Esophagus squamous epithelium (tissue), 5 donors: ENCODE measurements around the gene FOXO4. TPM values are rescaled to one million over a fixed set of nuclear protein-coding genes. Genes with fewer than 3 reads are reported as not detected.

Experiments
- DNase-seq: peaks from one replicate; lab custom pipeline; 2025; lab: John Stamatoyannopoulos, UW
- H3K27ac ChIP-seq, 4 donors: fragments of 200-600 bp; sonication (generic); one replicate each; pipeline ENCODE4 v1.5.1; 2016 to 2019; ENCODE audit warnings: mild to moderate bottlenecking in 1 of 4
- H3K27me3 ChIP-seq, 4 donors: fragments of 200-600 bp; sonication (generic); 1 replicate in 3 of 4; 2 replicates in 1 of 4; pipeline versions ENCODE4 v1.5.1 to v1.6.0; 2017 to 2021; ENCODE audit warnings: antibody characterized with exemption in 1 of 4
- H3K36me3 ChIP-seq, 3 donors: fragments of 200-600 bp; sonication (generic); one replicate each; pipeline ENCODE4 v1.5.1; 2016 to 2019
- H3K4me1 ChIP-seq, 3 donors: fragments of 200-600 bp; sonication (generic); one replicate each; pipeline ENCODE4 v1.5.1; 2017 to 2019
- H3K4me3 ChIP-seq, 4 donors: fragments of 200-600 bp; sonication (generic); 1 replicate in 3 of 4; 2 replicates in 1 of 4; pipeline ENCODE4 v1.5.1; 2016 to 2019; ENCODE audit warnings: mild to moderate bottlenecking in 2 of 4, moderate library complexity in 1 of 4
- H3K9me3 ChIP-seq, 3 donors: fragments of 200-600 bp; sonication (generic); one replicate each; pipeline ENCODE4 v1.5.1; 2016 to 2019
- POLR2A ChIP-seq, 4 donors: fragments of 450-650 bp; IDR thresholded peaks; one replicate each; pipeline ENCODE4 v1.6.1; 2017; ENCODE audit warnings: antibody characterized with exemption in 4 of 4, mild to moderate bottlenecking in 4 of 4, moderate library complexity in 3 of 4
- WGBS, 2 donors: methylation state at CpG; one replicate each; pipeline ENCODE4 v1.1.5; 2018; 5-methylcytosine and 5-hydroxymethylcytosine counted together
- intact Hi-C: fragments of 100-400 bp; cut with DNase I; formaldehyde crosslinking; loops from one replicate; pipeline ENCODE4 v1.15.0; 2022
- total RNA-seq, 4 donors: library from RNA; depleted of rRNA; stranded (reverse); fragments of >200 nt; gene quantifications; one replicate each; pipeline ENCODE4 v1.1.0, GENCODE V29; 2016
- TF ChIP-seq, protein P1 (sequence below), 6 experiments: fragments of 450-650 bp in 4 of 6; fragments of 200-600 bp in 2 of 6; sonication (generic) in 2 of 6; IDR thresholded peaks; one replicate each; pipeline ENCODE4 v1.5.1; 2016 to 2019; ENCODE audit warnings: antibody characterized with exemption in 6 of 6, mild to moderate bottlenecking in 4 of 6, moderate library complexity in 4 of 6
- donor health status: DM: yes; HTN: yes; CAD: no.

The FOXO4 gene
- total RNA-seq, 4 donors from 2014 or later: 4.8 to 17.7 (median 13.2) TPM

DNA sequence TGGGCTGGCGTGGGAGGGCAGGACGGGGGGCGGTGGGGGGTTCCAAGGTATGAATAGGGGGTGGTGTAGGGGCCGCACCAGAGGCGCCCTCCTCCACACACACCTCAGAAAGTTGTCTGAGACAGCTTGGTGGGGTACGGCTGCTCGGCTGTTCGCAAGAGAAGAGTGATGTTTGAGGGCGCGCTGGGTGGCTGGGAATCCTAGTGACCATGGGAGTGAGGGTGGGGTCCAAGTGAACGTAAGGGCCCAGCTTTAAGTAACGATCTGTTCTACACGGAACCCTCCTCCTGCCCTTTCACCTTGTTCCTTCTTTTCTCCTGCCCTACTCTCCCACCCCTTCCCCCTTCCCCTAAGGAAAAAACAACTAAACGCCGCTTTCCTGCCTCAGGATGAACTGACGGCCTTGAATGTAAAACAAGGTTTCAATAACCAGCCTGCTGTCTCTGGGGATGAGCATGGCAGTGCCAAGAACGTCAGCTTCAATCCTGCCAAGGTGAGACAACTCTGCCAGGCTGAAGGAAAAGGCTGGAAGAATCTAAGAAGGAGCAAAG lies 23.4 kb downstream of the FOXO4 start:
- Histone ChIP-seq H3K4me1 (peaks cover 0 to 19% (median 4%) of the 10 kb centered on the region in 3 donors), H3K4me3 (peak overlapping the region; percentile 55 to 77 (median 70)), H3K9me3 (no peaks in the 10 kb centered on the region), H3K36me3 (peaks cover 0 to 37% (median 2%) of the 10 kb centered on the region in 3 donors), H3K27me3 (no peaks in the 10 kb centered on the region), H3K27ac (peak overlapping the region; percentile 83 to 94 (median 88))
- DNase-seq: no peak
- WGBS, 2 donors: 0 to 35% methylated on average over 5 to 13 of the region's 17 CpGs
- TF ChIP-seq POLR2A (IDR thresholded peaks at IDR 0.05): no peak
- TF ChIP-seq, protein P1, sequence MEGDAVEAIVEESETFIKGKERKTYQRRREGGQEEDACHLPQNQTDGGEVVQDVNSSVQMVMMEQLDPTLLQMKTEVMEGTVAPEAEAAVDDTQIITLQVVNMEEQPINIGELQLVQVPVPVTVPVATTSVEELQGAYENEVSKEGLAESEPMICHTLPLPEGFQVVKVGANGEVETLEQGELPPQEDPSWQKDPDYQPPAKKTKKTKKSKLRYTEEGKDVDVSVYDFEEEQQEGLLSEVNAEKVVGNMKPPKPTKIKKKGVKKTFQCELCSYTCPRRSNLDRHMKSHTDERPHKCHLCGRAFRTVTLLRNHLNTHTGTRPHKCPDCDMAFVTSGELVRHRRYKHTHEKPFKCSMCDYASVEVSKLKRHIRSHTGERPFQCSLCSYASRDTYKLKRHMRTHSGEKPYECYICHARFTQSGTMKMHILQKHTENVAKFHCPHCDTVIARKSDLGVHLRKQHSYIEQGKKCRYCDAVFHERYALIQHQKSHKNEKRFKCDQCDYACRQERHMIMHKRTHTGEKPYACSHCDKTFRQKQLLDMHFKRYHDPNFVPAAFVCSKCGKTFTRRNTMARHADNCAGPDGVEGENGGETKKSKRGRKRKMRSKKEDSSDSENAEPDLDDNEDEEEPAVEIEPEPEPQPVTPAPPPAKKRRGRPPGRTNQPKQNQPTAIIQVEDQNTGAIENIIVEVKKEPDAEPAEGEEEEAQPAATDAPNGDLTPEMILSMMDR (IDR thresholded peaks at IDR 0.05): no peak
- intact Hi-C loops: no loop called here

DNA sequence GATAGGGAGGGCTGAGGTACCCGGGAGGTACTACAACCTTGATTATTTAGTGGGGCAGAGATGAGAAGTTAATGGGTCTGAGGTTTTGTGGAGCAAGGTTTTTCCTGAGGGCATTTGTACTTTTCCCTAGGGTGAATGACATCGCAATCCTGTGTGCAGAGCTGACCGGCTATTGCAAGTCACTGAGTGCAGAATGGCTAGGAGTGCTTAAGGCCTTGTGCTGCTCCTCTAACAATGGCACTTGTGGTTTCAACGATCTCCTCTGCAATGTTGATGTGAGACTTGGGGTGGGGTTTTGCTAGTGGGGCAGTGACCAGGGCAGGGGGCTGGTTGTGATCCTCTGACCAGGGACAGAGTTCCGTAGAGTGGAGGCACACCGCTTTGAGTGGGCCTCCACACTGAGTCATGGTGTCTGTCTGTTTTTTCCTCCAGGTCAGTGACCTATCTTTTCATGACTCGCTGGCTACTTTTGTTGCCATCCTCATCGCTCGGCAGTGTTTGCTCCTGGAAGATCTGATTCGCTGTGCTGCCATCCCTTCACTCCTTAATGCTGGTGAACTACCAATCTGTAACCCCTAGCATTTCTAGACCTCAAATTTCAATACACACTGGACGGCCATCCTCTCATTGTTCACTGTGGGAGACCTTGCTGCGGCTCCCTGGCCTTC lies 32.6 kb downstream of the FOXO4 start:
- Histone ChIP-seq H3K36me3 (peaks cover 0 to 100% (median 6%) of the 10 kb centered on the region in 3 donors), H3K4me3 (no peak overlapping the region), H3K27me3 (no peaks in the 10 kb centered on the region), H3K4me1 (no peaks in the 10 kb centered on the region), H3K27ac (no peak overlapping the region), H3K9me3 (no peaks in the 10 kb centered on the region)
- WGBS, 2 donors: 71 to 84% methylated on average over 5 to 7 of the region's 12 CpGs
- no peak for DNase-seq
- intact Hi-C loops: no loop called here
- no peak for TF ChIP-seq POLR2A (IDR thresholded peaks at IDR 0.05)
- TF ChIP-seq, protein P1 (IDR thresholded peaks at IDR 0.05): no peak

DNA sequence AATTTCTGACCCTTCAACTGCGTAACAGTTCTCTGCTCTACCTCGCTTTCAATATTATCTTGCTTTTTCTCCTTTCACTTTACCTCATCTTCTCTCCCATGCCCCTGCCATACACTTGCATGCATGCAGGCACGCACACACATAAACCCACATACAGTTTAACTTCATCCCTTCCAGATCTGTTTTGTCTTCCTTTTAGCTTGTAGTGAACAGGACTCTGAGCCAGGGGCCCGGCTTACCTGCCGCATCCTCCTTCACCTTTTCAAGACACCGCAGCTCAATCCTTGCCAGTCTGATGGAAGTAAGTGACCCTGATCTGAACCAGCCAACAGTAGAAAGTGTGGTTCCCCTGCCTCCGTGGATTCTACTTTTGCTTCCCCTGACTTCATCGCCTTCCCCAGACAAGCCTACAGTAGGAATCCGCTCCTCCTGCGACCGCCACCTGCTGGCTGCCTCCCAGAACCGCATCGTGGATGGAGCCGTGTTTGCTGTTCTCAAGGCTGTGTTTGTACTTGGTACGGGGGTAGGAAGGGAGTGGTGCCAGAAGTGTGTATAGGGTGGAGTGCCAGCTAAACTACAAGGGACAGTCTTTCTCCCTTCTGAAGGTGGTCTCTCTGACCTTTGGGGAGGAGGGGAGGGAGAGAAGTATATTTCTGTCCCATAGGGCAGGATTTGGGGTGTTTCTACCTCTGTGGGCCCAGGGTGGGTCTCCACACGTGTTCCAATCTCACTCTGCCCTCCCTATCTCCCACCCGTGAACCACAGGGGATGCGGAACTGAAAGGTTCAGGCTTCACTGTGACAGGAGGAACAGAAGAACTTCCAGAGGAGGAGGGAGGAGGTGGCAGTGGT lies 33.5 kb downstream of the FOXO4 start:
- H3K36me3 ChIP-seq: peaks cover 0 to 100% (median 3%) of the 10 kb centered on the region in 3 donors
- 53 to 58% methylated on average over 7 to 8 of the region's 18 CpGs for WGBS, 2 donors
- no peaks in the 10 kb centered on the region for H3K9me3 ChIP-seq
- TF ChIP-seq POLR2A (IDR thresholded peaks at IDR 0.05): no peak
- TF ChIP-seq, protein P1 (IDR thresholded peaks at IDR 0.05): peak; percentile 42 to 76 (median 71)
- intact Hi-C loops: no loop called here
- no peak overlapping the region for H3K4me3 ChIP-seq
- H3K27ac ChIP-seq: no peak overlapping the region
- DNase-seq: no peak
- no peaks in the 10 kb centered on the region for H3K4me1 ChIP-seq
- H3K27me3 ChIP-seq: no peaks in the 10 kb centered on the region

GRCh38 chrX:71131510-71131909 lies 35.9 kb downstream of the FOXO4 start:
- H3K4me1 ChIP-seq: no peaks in the 10 kb centered on the region
- no peak overlapping the region for H3K27ac ChIP-seq
- no peaks in the 10 kb centered on the region for H3K9me3 ChIP-seq
- TF ChIP-seq, protein P1 (IDR thresholded peaks at IDR 0.05): no peak
- TF ChIP-seq POLR2A (IDR thresholded peaks at IDR 0.05): no peak
- no peak overlapping the region for H3K4me3 ChIP-seq
- intact Hi-C loops: no loop called here
- 85% methylated on average over 3 of the region's 4 CpGs; no CpG with 5 or more reads in 1 of the 2 donors for WGBS, 2 donors
- DNase-seq: no peak
- no peaks in the 10 kb centered on the region for H3K27me3 ChIP-seq
- H3K36me3 ChIP-seq: peaks cover 0 to 100% (median 0%) of the 10 kb centered on the region in 3 donors
